H9 (cell line): ENCODE data around the gene PTGES2. TPM values are rescaled to one million over a fixed set of nuclear protein-coding genes. Genes with fewer than 3 reads are reported as not detected.

Experiments used
- DNase-seq: peaks from one replicate; pipeline ENCODE4 v3.0.0-alpha.2; 2017
- H2AFZ ChIP-seq: one replicate; pipeline ENCODE4 v1.6.1; 2013; ENCODE audit warnings: mild to moderate bottlenecking, low read length, control low read depth, moderate library complexity
- H2AK5ac ChIP-seq: 2 replicates; pipeline ENCODE4 v1.6.1; 2013; ENCODE audit warnings: low read length, control low read depth, mixed read lengths; ENCODE audit not compliant: insufficient read length
- H2BK120ac ChIP-seq: one replicate; pipeline ENCODE4 v1.6.1; 2013; ENCODE audit warnings: low read depth, mild to moderate bottlenecking, low read length, control low read depth, inconsistent platforms; ENCODE audit not compliant: poor library complexity, severe bottlenecking
- H2BK12ac ChIP-seq: 2 replicates; pipeline ENCODE4 v1.6.1; 2013; ENCODE audit warnings: low read length, control low read depth, mixed read lengths, low read depth; ENCODE audit not compliant: insufficient read length
- H2BK15ac ChIP-seq: 2 replicates; pipeline ENCODE4 v1.6.1; 2013; ENCODE audit warnings: low read depth, low read length, control low read depth
- H2BK20ac ChIP-seq: one replicate; pipeline ENCODE4 v1.6.1; 2013; ENCODE audit warnings: low read depth, mild to moderate bottlenecking, low read length, control low read depth, inconsistent platforms; ENCODE audit not compliant: poor library complexity, severe bottlenecking
- H2BK5ac ChIP-seq: 2 replicates; pipeline ENCODE4 v1.6.1; 2013; ENCODE audit warnings: low read length, control low read depth, mixed read lengths; ENCODE audit not compliant: insufficient read length
- H3K14ac ChIP-seq: 2 replicates; pipeline ENCODE4 v1.6.1; 2013; ENCODE audit warnings: low read length, control low read depth; ENCODE audit not compliant: insufficient read depth
- H3K18ac ChIP-seq: 2 replicates; pipeline ENCODE4 v1.6.1; 2013; ENCODE audit warnings: low read depth, mild to moderate bottlenecking, mixed read lengths, low read length, control low read depth; ENCODE audit not compliant: insufficient read length
- H3K23ac ChIP-seq: 2 replicates; pipeline ENCODE4 v1.6.1; 2013; ENCODE audit warnings: low read length, control low read depth, mixed read lengths, low read depth; ENCODE audit not compliant: insufficient read length
- H3K23me2 ChIP-seq: 2 replicates; pipeline ENCODE4 v1.6.1; 2013; ENCODE audit warnings: low read depth, mild to moderate bottlenecking, mixed read lengths, low read length, control low read depth; ENCODE audit not compliant: insufficient read length, poor library complexity, severe bottlenecking
- H3K27ac ChIP-seq: 2 replicates; pipeline ENCODE4 v1.5.1; 2013; ENCODE audit warnings: low read length, control low read depth, mixed read lengths, low read depth; ENCODE audit not compliant: insufficient read length
- H3K27me3 ChIP-seq: 2 replicates; pipeline ENCODE4 v1.6.1; 2013; ENCODE audit warnings: low read length, control low read depth, inconsistent platforms; ENCODE audit not compliant: insufficient read depth
- H3K4ac ChIP-seq: 2 replicates; pipeline ENCODE4 v1.6.1; 2013; ENCODE audit warnings: low read depth, mild to moderate bottlenecking, control low read depth, inconsistent platforms, low read length, moderate library complexity
- H3K4me1 ChIP-seq: 2 replicates; pipeline ENCODE4 v1.6.1; 2013; ENCODE audit warnings: low read length, control low read depth, inconsistent platforms; ENCODE audit not compliant: insufficient read depth
- H3K4me2 ChIP-seq: 2 replicates; pipeline ENCODE4 v1.6.1; 2013; ENCODE audit warnings: low read length, control low read depth, mixed read lengths; ENCODE audit not compliant: insufficient read length, insufficient read depth
- H3K56ac ChIP-seq: 2 replicates; pipeline ENCODE4 v1.6.1; 2013; ENCODE audit warnings: low read depth, mild to moderate bottlenecking, mixed read lengths, low read length, control low read depth; ENCODE audit not compliant: insufficient read length
- H3K79me1 ChIP-seq: 2 replicates; pipeline ENCODE4 v1.6.1; 2013; ENCODE audit warnings: low read depth, mild to moderate bottlenecking, moderate library complexity, low read length, control low read depth, inconsistent platforms; ENCODE audit not compliant: insufficient read depth, poor library complexity, severe bottlenecking
- H3K79me2 ChIP-seq: 2 replicates; pipeline ENCODE4 v1.6.1; 2013; ENCODE audit warnings: low read length, control low read depth, inconsistent platforms; ENCODE audit not compliant: insufficient read depth
- H3K9ac ChIP-seq: 2 replicates; pipeline ENCODE4 v1.6.1; 2013; ENCODE audit warnings: low read length, control low read depth, mixed read lengths; ENCODE audit not compliant: insufficient read length; ENCODE audit errors: extremely low read depth
- H3K9me3 ChIP-seq: one replicate; pipeline ENCODE4 v1.6.1; 2013; ENCODE audit warnings: low read depth, low read length, inconsistent platforms; ENCODE audit not compliant: control insufficient read depth
- H3T11ph ChIP-seq: one replicate; pipeline ENCODE4 v1.6.1; 2013; ENCODE audit warnings: mild to moderate bottlenecking, low read length, control low read depth, inconsistent platforms
- H4K20me1 ChIP-seq: one replicate; pipeline ENCODE4 v1.6.1; 2013; ENCODE audit not compliant: control insufficient read depth, insufficient read length, insufficient read depth
- H4K5ac ChIP-seq: 2 replicates; pipeline ENCODE4 v1.6.1; 2013; ENCODE audit warnings: low read depth, mild to moderate bottlenecking, mixed read lengths, low read length, control low read depth; ENCODE audit not compliant: insufficient read length
- H4K8ac ChIP-seq: replicated peaks from 2 replicates; pipeline ENCODE4 v1.6.1; 2013; ENCODE audit warnings: low read length, control low read depth, mixed read lengths, low read depth; ENCODE audit not compliant: insufficient read length
- H4K91ac ChIP-seq: 2 replicates; pipeline ENCODE4 v1.6.1; 2013; ENCODE audit warnings: low read depth, mild to moderate bottlenecking, moderate library complexity, mixed read lengths, low read length, control low read depth; ENCODE audit not compliant: insufficient read length
- H3K27ac Mint-ChIP-seq, 3 experiments: 2 replicates in 2 of 3; 3 replicates in 1 of 3; pipeline ENCODE4 v1.8.0; 2020 to 2021; ENCODE audit warnings: mixed read lengths in 3 of 3, mild to moderate bottlenecking in 1 of 3, moderate library complexity in 1 of 3
- H3K27me3 Mint-ChIP-seq: 2 replicates; pipeline ENCODE4 v1.8.0; 2021; ENCODE audit warnings: low read depth, mild to moderate bottlenecking, moderate library complexity, mixed read lengths
- H3K36me3 Mint-ChIP-seq, 3 experiments: 2 replicates in 2 of 3; 3 replicates in 1 of 3; pipeline ENCODE4 v1.8.0; 2020 to 2021; ENCODE audit warnings: low read depth in 3 of 3, mixed read lengths in 3 of 3; ENCODE audit not compliant: insufficient read depth in 1 of 3
- H3K4me1 Mint-ChIP-seq, 2 experiments: 2 replicates each; pipeline ENCODE4 v1.8.0; 2020; ENCODE audit warnings: mixed read lengths in 2 of 2
- H3K4me3 Mint-ChIP-seq, 2 experiments: 2 replicates in 1 of 2; 3 replicates in 1 of 2; pipeline ENCODE4 v1.8.0; 2020 to 2021; ENCODE audit warnings: mild to moderate bottlenecking in 2 of 2, mixed read lengths in 2 of 2, moderate library complexity in 1 of 2
- H3K9me3 Mint-ChIP-seq, 2 experiments: 2 replicates in 1 of 2; 3 replicates in 1 of 2; pipeline ENCODE4 v1.8.0; 2020; ENCODE audit warnings: mild to moderate bottlenecking in 2 of 2, mixed read lengths in 2 of 2, moderate library complexity in 1 of 2
- WGBS: extraction: QIAGEN DNeasy Blood & Tissue Kit; methylation state at CpG from one replicate; pipeline ENCODE4 v1.1.7; 2013; ENCODE audit warnings: missing lambda C conversion rate, low lambda C conversion rate, mixed read lengths; ENCODE audit not compliant: insufficient read length; ENCODE audit errors: extremely low coverage; 5-methylcytosine and 5-hydroxymethylcytosine counted together
- total RNA-seq: library from RNA; stranded (reverse); gene quantifications from 2 replicates; pipeline ENCODE4 v1.2.1, GENCODE V29; 2021
- TF ChIP-seq, protein P1 (sequence below): fragments of 200-600 bp; sonication (generic); conservative IDR thresholded peaks from 3 replicates; pipeline ENCODE4 v1.8.0; 2021; ENCODE audit warnings: antibody characterized with exemption, mild to moderate bottlenecking

PTGES2 gene
- total RNA-seq, 1 experiment from 2014 or later = 63.9 TPM

DNA sequence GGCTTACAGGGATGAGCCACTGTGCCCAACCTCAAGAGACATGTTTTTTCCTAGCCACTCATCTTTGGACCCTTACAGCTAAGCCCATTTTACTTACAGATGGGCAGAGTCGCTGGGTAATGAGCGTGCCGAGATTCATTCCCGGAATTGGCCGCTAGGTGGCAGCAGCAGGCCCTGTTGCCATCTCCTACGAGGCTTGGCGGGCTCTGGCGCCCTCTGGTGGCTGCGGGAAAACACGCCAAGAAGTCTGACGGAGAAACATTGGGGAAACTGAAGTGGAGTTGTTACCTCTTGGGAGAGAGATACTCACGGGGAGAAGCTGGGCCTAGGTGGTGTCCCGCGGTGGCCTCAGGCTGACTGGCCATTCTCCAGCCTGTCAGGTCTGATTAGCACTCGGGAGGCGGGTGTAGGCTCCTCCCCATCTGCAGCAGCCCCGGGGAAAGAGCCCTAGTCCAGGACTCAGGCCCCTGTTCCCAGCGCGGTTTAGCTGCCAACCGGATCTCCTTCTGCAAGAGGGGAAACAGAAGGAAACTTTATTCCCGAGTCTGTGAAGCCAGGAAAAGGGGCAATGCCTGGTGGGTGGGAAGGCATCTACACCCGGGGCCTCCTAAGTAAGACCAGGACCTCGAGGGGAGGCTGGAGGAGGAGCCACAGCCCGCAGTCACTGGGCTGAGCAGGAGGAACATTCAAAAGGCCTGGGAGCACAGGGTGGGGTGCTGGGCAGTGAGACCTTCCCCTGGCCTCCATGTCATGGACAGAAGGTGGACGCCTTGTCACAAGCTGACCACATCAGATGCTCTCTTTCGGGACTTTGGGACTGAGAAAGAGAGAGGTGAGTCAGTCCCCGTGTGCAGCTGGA, 9.7 kb downstream of the PTGES2 start:
- peak overlapping the region in 1 of 2 experiments; percentile 65; a peak in 3 of 5 replicates for H3K4me3 Mint-ChIP-seq
- peak overlapping the region; percentile 3 for H3K4me2 ChIP-seq

More for the DNA sequence above, 9.7 kb downstream of the PTGES2 start:
- Histone ChIP-seq H2BK20ac (no peak overlapping the region), H3K79me2 (no peaks in the 10 kb centered on the region), H2BK15ac (no peak overlapping the region), H3K9me3 (no peaks in the 10 kb centered on the region), H2AK5ac (no peak overlapping the region), H3K27me3 (no peaks in the 10 kb centered on the region), H3K9ac (no peak overlapping the region), H4K5ac (no peak overlapping the region), H2BK120ac (no peak overlapping the region), H3K56ac (no peak overlapping the region), H3K23me2 (no peaks in the 10 kb centered on the region), H4K91ac (no peak overlapping the region), H3K27ac (no peak overlapping the region), H3K18ac (no peak overlapping the region), H3K4ac (no peak overlapping the region), H3K4me1 (no peaks in the 10 kb centered on the region), H3K79me1 (no peaks in the 10 kb centered on the region), H3K23ac (no peak overlapping the region), H2AFZ (no peak overlapping the region), H2BK12ac (no peak overlapping the region), H2BK5ac (no peak overlapping the region), H3T11ph (no peak overlapping the region), H4K8ac (no peak overlapping the region), H3K14ac (no peak overlapping the region), H4K20me1 (no peaks in the 10 kb centered on the region)
- Mint-ChIP-seq H3K27ac (peak overlapping the region in 2 of 3 experiments; percentile 39 to 90; a peak in 4 of 7 replicates), H3K36me3 (peaks cover 12 to 52% (median 19%) of the 10 kb centered on the region in 3 experiments; a peak in 6 of 7 replicates), H3K4me1 (peaks cover 8 to 11% of the 10 kb centered on the region in 2 experiments; a peak in 3 of 4 replicates), H3K27me3 (no peaks in the 10 kb centered on the region), H3K9me3 (peaks cover 0 to 3% of the 10 kb centered on the region in 2 experiments; a peak in 1 of 5 replicates)
- no CpG with 5 or more reads among the region's 27 CpGs for WGBS
- TF ChIP-seq, protein P1, sequence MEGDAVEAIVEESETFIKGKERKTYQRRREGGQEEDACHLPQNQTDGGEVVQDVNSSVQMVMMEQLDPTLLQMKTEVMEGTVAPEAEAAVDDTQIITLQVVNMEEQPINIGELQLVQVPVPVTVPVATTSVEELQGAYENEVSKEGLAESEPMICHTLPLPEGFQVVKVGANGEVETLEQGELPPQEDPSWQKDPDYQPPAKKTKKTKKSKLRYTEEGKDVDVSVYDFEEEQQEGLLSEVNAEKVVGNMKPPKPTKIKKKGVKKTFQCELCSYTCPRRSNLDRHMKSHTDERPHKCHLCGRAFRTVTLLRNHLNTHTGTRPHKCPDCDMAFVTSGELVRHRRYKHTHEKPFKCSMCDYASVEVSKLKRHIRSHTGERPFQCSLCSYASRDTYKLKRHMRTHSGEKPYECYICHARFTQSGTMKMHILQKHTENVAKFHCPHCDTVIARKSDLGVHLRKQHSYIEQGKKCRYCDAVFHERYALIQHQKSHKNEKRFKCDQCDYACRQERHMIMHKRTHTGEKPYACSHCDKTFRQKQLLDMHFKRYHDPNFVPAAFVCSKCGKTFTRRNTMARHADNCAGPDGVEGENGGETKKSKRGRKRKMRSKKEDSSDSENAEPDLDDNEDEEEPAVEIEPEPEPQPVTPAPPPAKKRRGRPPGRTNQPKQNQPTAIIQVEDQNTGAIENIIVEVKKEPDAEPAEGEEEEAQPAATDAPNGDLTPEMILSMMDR = peak; percentile 100
- peak; percentile 96 for DNase-seq
